Spleen (tissue), 7 donors: ENCODE measurements around the gene KLF3.

ENCODE experiments used
- CTCF ChIP-seq, 11 experiments: fragments of 200-600 bp in 7 of 11; fragments of 450-650 bp in 4 of 11; sonication (generic) in 4 of 11; IDR thresholded peaks in 8 of 11; conservative IDR thresholded peaks in 3 of 11; 1 replicate in 7 of 11; 2 replicates in 4 of 11; pipeline versions ENCODE4 v1.4.0 to v1.8.0; 2016 to 2021; ENCODE audit warnings: antibody characterized with exemption in 11 of 11, inconsistent platforms in 4 of 11, mild to moderate bottlenecking in 1 of 11
- POLR2A ChIP-seq, 3 donors: fragments of 450-650 bp; IDR thresholded peaks; one replicate each; pipeline ENCODE4 v1.5.1; 2017; ENCODE audit warnings: antibody characterized with exemption in 3 of 3, mild to moderate bottlenecking in 1 of 3
- POLR2AphosphoS5 ChIP-seq, 3 donors: sonication (generic); formaldehyde crosslinking; IDR thresholded peaks; one replicate each; pipeline ENCODE4 v1.5.1; 2017; ENCODE audit warnings: antibody characterized with exemption in 3 of 3
- donor health status: DM: no; HTN: no; CAD: no; lungs with moderate emphysema.
- donor health status: DM: no; HTN: no; CAD: no.
- donor health status: DM: no; HTN: no; CAD: no.

GRCh38 chr4:38710053-38710452 is 46.1 kb downstream of the KLF3 start:
- TF ChIP-seq CTCF (IDR thresholded peaks at IDR 0.05 in 8 of 11, conservative IDR thresholded peaks at IDR 0.05 in 3 of 11) (no peak), POLR2AphosphoS5 (IDR thresholded peaks at IDR 0.05) (no peak), POLR2A (IDR thresholded peaks at IDR 0.05) (no peak)
